Stimulated activated memory B cell treated with anti-CD40 and anti-IgM and Interleukin-4, amounts not matched to agents 10 μg/mL and 1 μg/mL and 100 μg/mL, for 72 hours (primary cell): ENCODE measurements around the gene TBX15.

Source experiments
- ATAC-seq: fragments of 150-1000 bp; cut with Tn5 transposase; 2 replicates; pipeline ENCODE4 v1.10.0; 2021
- H3K27ac Mint-ChIP-seq: one replicate; pipeline ENCODE4 v1.8.0; 2022; ENCODE audit warnings: mild to moderate bottlenecking, mixed read lengths
- H3K27me3 Mint-ChIP-seq: one replicate; pipeline ENCODE4 v1.8.0; 2022; ENCODE audit warnings: mixed read lengths
- H3K36me3 Mint-ChIP-seq: one replicate; pipeline ENCODE4 v1.8.0; 2022; ENCODE audit warnings: mixed read lengths
- H3K4me1 Mint-ChIP-seq: one replicate; pipeline ENCODE4 v1.8.0; 2022; ENCODE audit warnings: mixed read lengths
- H3K4me3 Mint-ChIP-seq: one replicate; pipeline ENCODE4 v1.8.0; 2022; ENCODE audit warnings: mild to moderate bottlenecking, moderate library complexity, mixed read lengths
- H3K9me3 Mint-ChIP-seq: one replicate; pipeline ENCODE4 v1.8.0; 2022; ENCODE audit warnings: mixed read lengths

The TBX15 gene

GRCh38 chr1:118982821-118983557 lies 5.2 kb downstream of the TBX15 start:
- Mint-ChIP-seq H3K36me3 (peaks cover 8% of the 10 kb centered on the region), H3K27ac (no peak overlapping the region), H3K9me3 (peaks cover 5% of the 10 kb centered on the region), H3K4me1 (peaks cover 31% of the 10 kb centered on the region), H3K4me3 (no peak overlapping the region), H3K27me3 (peaks cover 100% of the 10 kb centered on the region)
- ATAC-seq: no peak

- ATAC-seq: no peak
- peaks cover 98% of the 10 kb centered on the region for H3K27me3 Mint-ChIP-seq
- no peak overlapping the region for H3K27ac Mint-ChIP-seq
- no peak overlapping the region for H3K4me3 Mint-ChIP-seq
- H3K36me3 Mint-ChIP-seq: peaks cover 8% of the 10 kb centered on the region
- H3K4me1 Mint-ChIP-seq: peaks cover 28% of the 10 kb centered on the region
- H3K9me3 Mint-ChIP-seq: peaks cover 5% of the 10 kb centered on the region
Observed at GRCh38 chr1:118982266-118982665, 5.9 kb downstream of the TBX15 start.

GRCh38 chr1:118981436-118981835 lies 6.7 kb downstream of the TBX15 start:
- Mint-ChIP-seq H3K27me3 (peaks cover 95% of the 10 kb centered on the region), H3K36me3 (peaks cover 8% of the 10 kb centered on the region), H3K9me3 (peaks cover 5% of the 10 kb centered on the region), H3K27ac (no peak overlapping the region), H3K4me3 (no peak overlapping the region), H3K4me1 (peaks cover 21% of the 10 kb centered on the region)
- ATAC-seq: no peak

- Mint-ChIP-seq H3K4me1 (peaks cover 11% of the 10 kb centered on the region), H3K36me3 (peaks cover 5% of the 10 kb centered on the region), H3K4me3 (peak overlapping the region; percentile 12), H3K27me3 (peaks cover 85% of the 10 kb centered on the region), H3K27ac (no peak overlapping the region), H3K9me3 (peaks cover 5% of the 10 kb centered on the region)
- ATAC-seq: no peak
Observed at GRCh38 chr1:118979754-118980575, 8.2 kb downstream of the TBX15 start.

- Mint-ChIP-seq H3K4me1 (peaks cover 5% of the 10 kb centered on the region), H3K27me3 (peaks cover 78% of the 10 kb centered on the region), H3K27ac (no peak overlapping the region), H3K36me3 (no peaks in the 10 kb centered on the region), H3K9me3 (peaks cover 2% of the 10 kb centered on the region), H3K4me3 (peak overlapping the region; percentile 12)
- ATAC-seq: no peak
Observed at GRCh38 chr1:118978914-118979701, 9.0 kb downstream of the TBX15 start.

- no peak for ATAC-seq
- Mint-ChIP-seq H3K27ac (no peak overlapping the region), H3K9me3 (no peaks in the 10 kb centered on the region), H3K4me3 (no peak overlapping the region), H3K36me3 (no peaks in the 10 kb centered on the region), H3K4me1 (peaks cover 5% of the 10 kb centered on the region), H3K27me3 (peaks cover 78% of the 10 kb centered on the region)
Observed at GRCh38 chr1:118977600-118977999, 10.5 kb downstream of the TBX15 start.

GRCh38 chr1:118974661-118975060 lies 13.5 kb downstream of the TBX15 start:
- Mint-ChIP-seq H3K4me3 (no peak overlapping the region), H3K27me3 (peaks cover 48% of the 10 kb centered on the region), H3K9me3 (no peaks in the 10 kb centered on the region), H3K36me3 (no peaks in the 10 kb centered on the region), H3K4me1 (peaks cover 5% of the 10 kb centered on the region), H3K27ac (no peak overlapping the region)
- no peak for ATAC-seq

- Mint-ChIP-seq H3K36me3 (no peaks in the 10 kb centered on the region), H3K27me3 (peaks cover 38% of the 10 kb centered on the region), H3K4me3 (no peak overlapping the region), H3K27ac (no peak overlapping the region), H3K9me3 (no peaks in the 10 kb centered on the region), H3K4me1 (no peaks in the 10 kb centered on the region)
- no peak for ATAC-seq
Observed at GRCh38 chr1:118973531-118974137, 14.5 kb downstream of the TBX15 start.

GRCh38 chr1:118973032-118973431 lies 15.1 kb downstream of the TBX15 start:
- H3K36me3 Mint-ChIP-seq: no peaks in the 10 kb centered on the region
- H3K27ac Mint-ChIP-seq: no peak overlapping the region
- H3K4me1 Mint-ChIP-seq: no peaks in the 10 kb centered on the region
- peaks cover 32% of the 10 kb centered on the region for H3K27me3 Mint-ChIP-seq
- ATAC-seq: no peak
- no peaks in the 10 kb centered on the region for H3K9me3 Mint-ChIP-seq
- H3K4me3 Mint-ChIP-seq: no peak overlapping the region

GRCh38 chr1:118970451-118970850 lies 17.7 kb downstream of the TBX15 start:
- no peak overlapping the region for H3K4me3 Mint-ChIP-seq
- H3K36me3 Mint-ChIP-seq: no peaks in the 10 kb centered on the region
- H3K9me3 Mint-ChIP-seq: no peaks in the 10 kb centered on the region
- H3K27me3 Mint-ChIP-seq: peaks cover 17% of the 10 kb centered on the region
- H3K27ac Mint-ChIP-seq: no peak overlapping the region
- no peak for ATAC-seq
- no peaks in the 10 kb centered on the region for H3K4me1 Mint-ChIP-seq

- no peaks in the 10 kb centered on the region for H3K27me3 Mint-ChIP-seq
- H3K36me3 Mint-ChIP-seq: no peaks in the 10 kb centered on the region
- no peak for ATAC-seq
Observed at GRCh38 chr1:118963456-118964430, 24.4 kb downstream of the TBX15 start.

GRCh38 chr1:118963138-118963455 lies 25.0 kb downstream of the TBX15 start:
- Mint-ChIP-seq H3K4me3 (no peak overlapping the region), H3K4me1 (peaks cover 30% of the 10 kb centered on the region), H3K36me3 (no peaks in the 10 kb centered on the region), H3K27ac (no peak overlapping the region), H3K9me3 (no peaks in the 10 kb centered on the region), H3K27me3 (no peaks in the 10 kb centered on the region)
- ATAC-seq: no peak

More at GRCh38 chr1:118963456-118964430, 24.4 kb downstream of the TBX15 start:
- Mint-ChIP-seq H3K27ac (no peak overlapping the region), H3K9me3 (no peaks in the 10 kb centered on the region), H3K4me3 (no peak overlapping the region), H3K4me1 (peaks cover 26% of the 10 kb centered on the region)

- H3K9me3 Mint-ChIP-seq: no peaks in the 10 kb centered on the region
- ATAC-seq: no peak
- H3K27me3 Mint-ChIP-seq: no peaks in the 10 kb centered on the region
- H3K27ac Mint-ChIP-seq: peak overlapping the region; percentile 48
- no peak overlapping the region for H3K4me3 Mint-ChIP-seq
- H3K4me1 Mint-ChIP-seq: peaks cover 30% of the 10 kb centered on the region
- H3K36me3 Mint-ChIP-seq: no peaks in the 10 kb centered on the region
Observed at GRCh38 chr1:118961156-118961555, 27.0 kb downstream of the TBX15 start.

GRCh38 chr1:118960567-118961136 lies 27.5 kb downstream of the TBX15 start:
- Mint-ChIP-seq H3K9me3 (no peaks in the 10 kb centered on the region), H3K4me3 (peak overlapping the region; percentile 32), H3K27me3 (no peaks in the 10 kb centered on the region), H3K4me1 (peaks cover 30% of the 10 kb centered on the region), H3K36me3 (no peaks in the 10 kb centered on the region), H3K27ac (peak overlapping the region; percentile 48)
- no peak for ATAC-seq
